Amniotic epithelial cell (primary cell): ENCODE measurements around the gene KLHL18.
"Not testable (repeated sequence)": the region's sequence is repeated elsewhere in the genome, so short reads cannot be mapped to it uniquely, and the experiment has no call there.

Experiments
- DNase-seq: peaks from one replicate; pipeline ENCODE4 v3.0.0-alpha.2; 2010; ENCODE audit warnings: low read depth

The KLHL18 gene

DNA sequence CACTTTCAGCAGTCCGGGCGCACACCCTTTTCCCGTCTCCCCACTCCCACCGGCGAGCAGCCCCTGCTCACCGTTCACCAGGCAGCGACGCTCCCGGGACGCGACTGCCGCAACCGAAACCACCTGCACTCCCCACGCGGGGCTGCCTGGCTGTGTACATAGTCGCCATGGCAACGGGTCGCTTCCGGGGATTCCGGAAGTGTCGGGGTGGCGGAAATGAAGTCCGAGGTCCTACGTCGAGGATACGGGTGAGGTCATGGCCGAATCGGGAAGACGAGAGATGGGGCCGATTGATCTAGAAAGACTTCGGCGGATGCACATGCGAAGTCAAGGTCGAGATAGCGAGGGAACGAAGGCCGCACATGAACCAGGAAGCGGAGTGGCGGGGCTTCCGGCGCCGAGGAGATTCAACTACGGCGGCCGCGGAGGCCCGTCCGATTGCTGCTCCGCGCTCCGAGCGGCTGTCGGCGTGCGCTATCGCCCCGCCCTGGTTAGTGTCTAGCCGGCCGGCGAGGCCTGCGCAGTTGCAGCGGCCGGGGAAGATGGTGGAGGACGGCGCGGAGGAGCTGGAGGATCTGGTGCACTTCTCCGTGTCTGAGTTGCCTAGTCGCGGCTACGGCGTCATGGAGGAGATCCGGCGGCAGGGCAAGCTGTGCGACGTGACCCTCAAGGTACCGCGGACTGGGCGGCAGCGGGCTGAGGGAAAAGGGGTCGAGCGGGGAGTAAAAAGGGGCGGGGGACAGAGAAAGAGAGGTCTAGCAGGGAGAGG is at the start of gene KLHL18, which contains the start of gene KIF9:
TSS of gene KLHL18 (plus strand) at position 521 of the 769 bp plus-strand sequence. CDS start at position 543, 22 bp downstream.
TSS of gene KIF9 (minus strand) at position 376 of the 769 bp plus-strand sequence. CDS start 5,425 bp downstream, outside the sequence.
- DNase-seq: peak; percentile 91

DNA sequence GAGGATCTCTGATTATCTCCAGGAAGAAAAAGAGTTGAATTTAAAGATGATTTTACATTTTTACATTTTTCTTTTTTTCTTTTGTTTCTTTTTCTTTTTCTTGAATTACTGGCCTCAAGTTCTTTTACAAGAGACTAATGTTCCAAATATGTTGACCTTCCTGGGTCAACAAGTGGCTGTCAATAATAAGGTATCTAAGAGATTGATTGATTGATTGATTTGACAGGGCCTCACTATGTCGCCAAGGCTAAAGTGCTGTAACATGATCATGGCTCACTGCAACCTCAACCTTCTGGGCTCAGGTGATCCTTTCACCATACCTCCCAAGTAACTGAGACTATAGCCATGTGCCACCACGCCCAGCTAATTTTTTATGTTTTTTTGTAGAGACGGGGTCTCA is 44.7 kb upstream of the KLHL18 start:
- DNase-seq: no peak

DNA sequence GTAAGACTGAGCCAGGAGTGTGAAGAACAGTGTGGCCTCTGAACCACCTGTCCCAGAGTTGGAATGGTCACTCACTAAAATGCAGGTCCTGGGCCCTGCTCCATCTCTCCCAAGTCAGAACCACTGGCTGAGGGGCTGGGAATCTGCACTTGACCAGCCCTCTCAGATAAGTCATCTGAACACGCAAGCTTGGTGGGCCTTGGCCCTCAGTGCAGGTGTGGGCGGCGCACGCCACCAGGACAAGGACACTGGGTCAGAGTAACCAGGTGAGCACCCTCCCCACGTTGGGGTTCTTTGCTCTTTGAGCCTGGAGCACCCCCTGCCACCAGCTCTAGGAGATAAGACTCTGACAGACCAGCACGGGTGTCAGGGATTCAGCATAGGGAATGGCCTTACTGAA is 42.8 kb upstream of the KLHL18 start:
- no peak for DNase-seq

DNA sequence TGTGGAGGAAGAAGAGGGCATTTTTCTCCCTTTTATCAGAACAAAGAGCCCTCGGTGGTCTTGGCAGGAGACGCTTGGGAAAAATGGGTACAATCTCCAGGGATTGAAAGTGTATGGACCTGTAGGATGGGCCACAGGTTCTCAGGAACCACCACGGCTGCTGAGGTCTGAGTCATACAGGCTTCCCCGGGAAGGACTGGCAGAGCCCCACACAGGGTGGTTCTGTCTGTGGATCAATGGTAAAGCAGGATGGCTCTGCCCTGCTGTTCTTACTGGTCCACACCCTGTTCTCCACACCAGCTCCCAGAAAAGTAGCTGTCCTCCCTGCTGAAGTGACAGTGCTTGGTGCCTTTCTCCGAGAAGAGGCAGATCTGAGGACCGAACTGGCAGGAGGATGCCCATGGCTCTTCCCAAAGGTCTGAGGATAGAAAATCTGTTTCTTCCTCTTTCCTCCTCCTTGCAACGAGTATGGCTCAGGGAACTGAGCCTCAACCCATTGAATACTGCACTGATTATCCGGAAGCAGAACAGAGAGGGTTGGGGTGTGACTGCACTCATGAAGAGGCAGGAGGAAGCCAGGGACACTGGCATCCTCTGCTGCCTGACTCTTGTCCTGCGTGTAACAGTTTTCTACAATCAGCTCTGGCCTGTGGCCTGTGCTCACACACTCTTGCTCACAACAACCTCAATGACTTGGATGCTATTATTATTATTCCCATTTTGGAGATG is 39.2 kb upstream of the KLHL18 start:
- no peak for DNase-seq

DNA sequence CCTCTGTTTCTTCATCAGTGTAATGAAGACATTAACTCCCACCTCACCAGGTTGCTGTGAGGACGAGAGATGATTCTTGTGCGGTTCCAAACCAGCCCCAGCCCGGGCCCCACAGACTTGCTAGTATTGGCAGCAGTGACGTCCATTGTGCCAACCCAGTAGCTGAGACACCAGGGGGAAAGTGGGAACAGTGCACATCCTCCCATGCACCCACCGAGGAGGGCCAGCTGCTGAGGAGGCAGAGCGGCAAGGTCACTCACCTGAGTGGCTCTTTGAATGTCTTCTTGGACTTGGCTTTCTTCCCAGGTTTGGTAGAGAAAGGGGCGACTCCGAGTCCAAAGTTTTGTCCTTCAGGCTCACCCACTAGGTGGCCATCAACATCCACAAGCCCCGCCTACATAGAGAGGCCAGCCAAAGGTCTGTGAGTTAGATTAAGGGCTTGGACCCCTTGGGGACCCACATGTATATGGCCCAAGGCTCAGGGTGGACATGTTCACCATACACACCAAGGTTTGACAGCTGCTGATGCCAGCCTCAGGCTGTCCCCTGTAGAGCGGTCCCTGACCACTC is 38.1 kb upstream of the KLHL18 start:
- DNase-seq: no peak

DNA sequence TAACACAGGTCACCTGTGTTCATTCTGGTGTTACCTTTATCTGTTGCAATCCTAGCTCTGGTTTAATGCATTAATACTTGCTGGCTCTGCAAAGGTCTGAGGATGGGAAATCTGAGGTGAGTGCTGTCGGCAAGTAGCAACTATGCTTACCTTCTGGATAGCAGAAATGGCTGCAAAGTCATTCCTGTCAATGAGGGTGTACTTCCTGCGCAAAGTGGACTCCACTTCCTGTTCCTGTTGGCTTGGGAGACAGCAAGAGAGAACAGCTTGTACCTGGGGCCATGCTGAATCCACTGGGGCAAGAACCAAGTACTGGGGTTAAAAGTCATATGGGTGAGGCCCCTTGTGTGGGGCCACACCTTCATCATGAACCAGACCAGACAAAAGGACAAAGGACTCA is 37.5 kb upstream of the KLHL18 start:
- no peak for DNase-seq

DNA sequence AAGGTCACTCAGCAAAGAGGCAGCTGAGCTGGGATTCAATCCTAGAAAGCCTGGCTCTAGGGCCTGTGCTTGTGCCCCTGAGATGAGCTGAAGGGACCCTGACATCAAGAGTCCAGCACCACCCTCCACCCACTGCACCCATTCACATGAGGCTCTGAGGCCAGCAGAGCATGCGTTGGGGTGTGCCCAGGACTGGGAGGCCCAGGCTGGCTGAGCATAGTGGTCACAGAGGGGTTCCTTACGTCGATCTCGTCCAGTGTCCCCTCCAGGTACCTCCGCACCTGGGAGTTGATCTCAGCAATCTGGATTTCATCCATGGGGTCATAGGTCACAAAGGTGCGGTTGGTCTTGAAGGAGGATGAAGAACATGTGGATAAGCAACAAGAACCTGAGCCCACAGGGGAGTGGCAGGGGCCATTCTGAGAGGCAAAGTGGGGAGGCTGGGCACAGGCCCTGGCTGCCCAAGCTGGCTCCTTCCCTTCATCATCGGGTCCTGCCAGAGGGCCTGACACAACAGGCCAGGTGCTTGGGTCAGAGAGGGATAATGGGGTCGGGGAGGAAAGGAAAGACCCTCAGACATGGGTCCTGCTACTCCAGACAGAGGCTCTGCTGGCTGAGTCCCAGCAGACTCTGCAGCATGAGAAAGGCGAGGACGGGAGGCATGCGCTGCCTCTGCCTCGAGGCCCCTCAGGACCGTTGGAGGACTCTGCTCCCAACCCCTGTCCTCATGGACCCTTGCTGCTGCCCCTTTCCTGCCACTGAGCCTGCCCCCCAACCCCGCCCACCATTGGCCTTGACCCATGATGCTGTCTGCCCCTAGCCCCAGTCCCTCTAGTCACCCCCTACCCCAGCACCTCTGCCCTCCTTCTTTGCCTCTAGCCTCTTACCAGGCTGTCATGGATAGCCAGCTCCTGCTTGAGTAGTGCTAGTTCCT is 35.3 kb upstream of the KLHL18 start:
- no peak for DNase-seq

DNA sequence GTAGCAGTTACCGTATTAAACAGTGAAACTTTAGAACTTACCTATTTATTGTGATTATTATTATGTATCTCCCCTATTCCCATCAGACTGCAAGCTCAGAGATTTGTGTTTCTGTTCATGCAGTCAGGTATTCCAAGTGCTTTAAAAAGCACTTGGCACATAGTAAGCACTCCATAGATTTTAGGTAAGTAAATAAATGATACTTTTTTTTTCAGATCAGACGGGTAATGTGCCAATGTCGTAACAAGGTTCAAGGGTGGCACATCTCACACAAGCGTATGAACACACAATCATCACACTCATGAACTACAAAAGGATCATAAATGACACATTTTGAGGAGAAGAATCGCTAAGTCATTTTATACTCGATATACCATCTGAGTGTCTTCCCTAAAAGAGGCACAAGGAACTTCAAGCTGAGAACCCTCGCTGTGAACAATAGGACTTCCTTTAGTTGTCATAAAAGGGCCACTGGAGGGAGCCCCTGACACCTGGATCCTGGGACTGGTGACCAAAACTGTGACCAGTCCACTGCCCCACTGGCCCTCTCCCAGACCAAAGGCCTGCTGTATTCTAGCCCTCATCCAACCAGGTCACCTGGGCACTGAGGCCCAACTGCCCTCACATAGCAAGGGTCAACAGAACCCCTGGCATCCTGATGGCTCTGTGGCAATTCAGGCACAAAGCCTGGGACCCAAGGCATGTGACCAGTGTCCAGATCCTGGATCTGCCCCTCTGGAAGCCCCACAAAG is 32.3 kb upstream of the KLHL18 start:
- no peak for DNase-seq

DNA sequence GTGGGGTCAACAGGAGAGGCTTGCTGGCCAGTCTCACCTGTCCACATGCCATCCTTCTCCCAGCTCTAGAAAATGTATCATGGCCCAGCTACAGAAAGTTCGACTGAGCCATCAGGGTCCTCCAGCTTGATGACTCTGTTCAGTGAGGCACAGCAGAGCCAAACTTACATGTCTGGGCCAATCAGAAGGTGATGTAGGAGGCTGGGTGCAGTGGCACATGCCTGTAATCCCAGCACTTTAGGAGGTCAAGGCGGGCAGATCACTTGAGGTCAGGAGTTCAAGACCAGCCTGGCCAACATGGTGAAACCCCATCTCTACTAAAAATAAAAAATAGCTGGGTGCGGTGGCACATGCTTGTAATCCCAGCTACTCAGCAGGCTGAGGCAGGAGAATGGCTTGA is 31.7 kb upstream of the KLHL18 start:
- DNase-seq: not testable (repeated sequence)

DNA sequence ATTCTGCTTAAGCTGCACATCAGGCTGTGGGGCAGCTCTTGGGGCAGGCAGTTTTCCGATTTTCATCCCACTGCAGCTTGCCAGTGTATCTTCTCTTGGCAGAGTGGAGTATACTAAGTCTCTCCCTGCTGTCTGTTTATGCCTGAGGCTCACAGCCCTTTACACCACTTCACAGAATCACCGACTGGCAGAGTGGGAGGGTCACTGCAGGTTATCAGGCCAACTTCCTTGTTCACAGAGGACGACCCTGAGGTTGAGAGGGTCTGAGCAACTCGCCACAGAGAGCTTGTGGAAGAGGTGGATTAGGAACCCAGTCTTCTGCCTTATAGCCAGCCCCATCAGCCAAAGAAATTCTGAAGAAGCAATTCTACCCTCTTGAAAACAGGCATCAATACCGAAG is 31.1 kb upstream of the KLHL18 start:
- DNase-seq: no peak

DNA sequence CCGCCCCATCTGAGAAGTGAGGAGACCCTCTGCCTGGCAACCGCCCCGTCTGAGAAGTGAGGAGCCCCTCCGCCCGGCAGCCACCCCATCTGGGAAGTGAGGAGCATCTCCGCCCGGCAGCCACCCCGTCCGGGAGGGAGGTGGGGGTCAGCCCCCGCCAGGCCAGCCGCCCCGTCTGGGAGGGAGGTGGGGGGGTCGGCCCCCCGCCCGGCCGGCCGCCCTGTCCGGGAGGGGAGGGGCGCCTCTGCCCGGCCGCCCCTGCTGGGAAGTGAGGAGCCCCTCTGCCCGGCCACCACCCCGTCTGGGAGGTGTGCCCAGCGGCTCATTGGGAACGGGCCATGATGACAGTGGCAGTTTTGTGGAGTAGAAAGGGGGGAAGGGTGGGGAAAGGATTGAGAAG is 26.4 kb upstream of the KLHL18 start:
- not testable (repeated sequence) for DNase-seq

DNA sequence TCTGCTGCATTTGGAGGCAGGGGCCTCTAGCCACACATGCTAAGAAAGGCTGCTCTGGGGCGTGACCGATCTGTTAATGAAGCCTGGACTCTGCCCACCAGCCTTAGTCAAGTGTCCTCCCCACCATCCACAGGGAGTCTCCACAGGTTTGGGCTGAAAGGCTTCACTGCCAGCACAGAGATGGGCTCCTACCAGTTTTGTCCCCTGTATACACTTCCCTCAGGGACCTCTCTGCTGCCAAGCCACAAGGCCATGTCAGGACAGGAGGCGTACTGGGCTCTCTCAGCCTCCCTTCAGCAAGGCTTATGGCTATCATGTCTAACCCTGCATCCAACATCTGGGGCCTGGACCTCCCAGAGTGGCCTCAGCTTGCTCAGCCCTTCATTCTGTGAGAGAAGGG is 23.6 kb upstream of the KLHL18 start:
- no peak for DNase-seq

DNA sequence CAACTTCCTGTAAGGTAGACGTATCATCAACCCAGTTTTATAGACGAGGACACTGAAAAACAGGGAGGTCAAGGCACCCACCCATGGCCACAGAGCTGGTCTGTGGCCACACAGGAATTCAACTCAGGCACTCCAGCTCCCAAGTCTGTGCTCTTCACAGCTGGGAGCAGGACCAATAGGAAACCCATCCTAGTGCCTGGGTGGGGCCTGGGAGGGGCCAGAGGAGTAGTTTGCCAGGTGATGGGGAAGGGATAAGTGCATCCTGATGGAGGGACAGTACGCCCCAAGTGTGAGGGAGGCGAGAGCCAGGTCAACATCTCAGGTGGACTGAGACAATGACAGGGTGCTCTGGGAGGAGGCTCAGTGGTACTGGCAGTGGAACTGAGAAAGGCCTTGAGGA is 22.1 kb upstream of the KLHL18 start:
- no peak for DNase-seq

DNA sequence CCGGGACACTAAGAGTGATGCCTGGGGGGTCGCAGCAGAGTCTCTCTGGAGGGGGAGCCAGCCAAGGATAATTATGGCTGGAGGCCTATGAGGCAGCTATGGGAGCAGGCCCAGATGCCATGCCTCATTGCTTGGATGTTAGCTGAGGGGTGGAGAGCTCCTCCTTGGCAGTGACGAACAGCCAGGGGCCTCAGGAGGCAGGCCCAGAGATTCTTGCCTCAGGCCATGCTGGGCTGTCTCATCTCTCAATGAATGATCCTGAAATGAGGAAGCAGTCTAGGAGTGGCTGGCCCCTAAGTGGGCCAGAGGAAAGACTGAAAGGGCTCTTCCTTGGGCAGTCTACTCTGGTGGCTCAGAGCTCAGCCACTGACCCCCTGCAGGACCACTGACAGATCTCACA is 21.4 kb upstream of the KLHL18 start:
- DNase-seq: no peak

DNA sequence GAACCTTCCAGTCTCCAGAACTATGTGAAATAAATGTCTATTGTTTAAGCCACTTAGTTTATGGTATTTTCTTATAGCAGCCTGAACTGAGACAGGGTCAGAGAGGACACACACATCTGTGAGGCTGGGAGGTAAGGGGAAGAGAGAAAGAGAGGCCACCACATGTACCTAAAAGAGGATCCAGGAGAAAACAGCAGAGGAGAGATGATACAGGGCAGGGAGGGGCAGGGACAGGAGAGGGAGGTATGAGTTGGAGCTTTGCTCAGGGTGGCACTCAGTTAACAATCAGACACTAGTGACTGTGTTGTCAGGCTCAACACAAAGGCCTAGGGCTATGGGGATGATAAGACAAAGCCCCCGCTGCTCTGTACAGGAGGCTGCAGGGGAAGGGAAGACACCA is 17.7 kb upstream of the KLHL18 start:
- DNase-seq: no peak

DNA sequence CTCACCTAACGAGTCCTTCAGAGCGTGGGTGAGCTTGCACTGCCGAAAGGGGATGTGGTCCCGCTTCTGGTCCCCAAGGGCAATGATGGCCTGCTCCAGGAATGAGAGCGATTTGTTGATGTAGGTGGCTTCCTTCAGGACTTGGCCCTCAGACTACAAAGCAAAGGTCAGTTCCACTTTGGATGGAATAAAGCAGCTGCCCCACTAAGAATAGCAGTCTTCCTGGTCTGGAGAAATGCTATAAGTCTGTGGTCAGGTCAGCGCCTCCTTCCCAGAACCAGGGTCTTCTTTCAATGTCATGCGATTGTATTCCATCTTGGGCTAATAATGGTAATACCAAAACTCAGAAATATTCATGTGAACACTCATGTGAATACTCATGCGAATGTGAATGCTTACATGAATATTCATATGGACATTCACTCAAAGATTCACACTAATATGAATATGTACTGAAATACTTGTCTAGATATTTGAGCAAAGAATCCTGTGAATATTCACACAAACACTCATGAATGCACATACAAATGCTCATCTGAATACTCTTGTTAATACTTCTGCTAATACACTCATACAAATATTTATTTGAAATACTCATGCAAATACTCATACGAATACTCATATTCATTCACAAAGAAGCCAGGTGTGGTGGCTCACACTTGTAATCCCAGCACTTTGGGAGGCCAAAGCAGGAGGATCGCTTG is 16.9 kb upstream of the KLHL18 start:
- no peak for DNase-seq

DNA sequence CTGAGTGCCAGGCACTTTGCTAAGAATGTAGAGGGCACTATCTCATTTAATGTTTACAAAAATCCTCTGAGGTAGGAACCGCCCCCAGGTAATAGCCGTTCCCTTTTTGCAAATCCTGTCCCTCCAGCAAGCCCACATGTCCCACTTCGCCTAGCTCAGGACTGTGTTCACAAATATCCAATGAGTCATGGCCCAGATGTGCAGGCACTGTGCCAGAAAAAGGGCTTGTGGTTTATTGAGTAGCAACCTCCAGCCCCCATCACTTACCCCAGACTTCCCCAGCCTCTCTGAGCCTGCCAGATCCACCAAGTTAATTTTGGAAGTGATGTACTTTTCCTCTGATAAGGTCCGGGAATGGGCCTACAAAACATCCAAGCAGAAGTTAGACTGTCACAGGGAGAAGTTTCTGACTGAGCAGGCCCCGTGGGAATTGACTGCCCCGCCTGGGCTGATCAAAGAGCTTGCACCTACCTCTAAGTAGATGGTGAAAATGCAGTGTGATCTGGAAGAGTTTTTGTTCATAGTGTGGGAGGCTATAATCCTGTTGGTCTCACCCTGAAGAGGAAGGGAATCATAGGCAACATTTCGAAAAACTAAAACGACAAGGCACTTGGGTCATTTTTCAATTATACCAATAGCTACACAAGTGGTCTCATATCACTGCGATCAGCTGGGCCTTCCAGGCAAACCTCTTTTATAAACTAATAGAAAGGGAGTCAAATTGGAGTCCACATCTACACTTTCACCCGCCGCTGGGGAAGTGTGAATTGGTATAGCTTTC is 15.8 kb upstream of the KLHL18 start:
- DNase-seq: peak; percentile 88

DNA sequence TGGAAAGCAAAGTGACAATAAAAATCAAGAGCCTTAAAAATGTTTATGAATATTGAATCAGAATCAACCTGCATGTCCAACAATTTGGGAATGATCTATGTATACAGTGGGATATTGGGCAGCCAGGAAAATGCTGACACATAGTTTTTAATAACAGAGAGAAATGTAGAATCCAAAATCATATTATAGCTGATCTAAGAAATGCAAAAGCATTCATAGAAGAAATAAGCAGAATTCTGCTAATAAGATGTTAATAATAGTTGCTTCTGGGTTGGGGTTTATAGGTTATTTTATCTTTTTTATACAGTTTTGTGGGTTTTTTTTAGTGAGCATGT is 15.3 kb upstream of the KLHL18 start:
- DNase-seq: no peak

DNA sequence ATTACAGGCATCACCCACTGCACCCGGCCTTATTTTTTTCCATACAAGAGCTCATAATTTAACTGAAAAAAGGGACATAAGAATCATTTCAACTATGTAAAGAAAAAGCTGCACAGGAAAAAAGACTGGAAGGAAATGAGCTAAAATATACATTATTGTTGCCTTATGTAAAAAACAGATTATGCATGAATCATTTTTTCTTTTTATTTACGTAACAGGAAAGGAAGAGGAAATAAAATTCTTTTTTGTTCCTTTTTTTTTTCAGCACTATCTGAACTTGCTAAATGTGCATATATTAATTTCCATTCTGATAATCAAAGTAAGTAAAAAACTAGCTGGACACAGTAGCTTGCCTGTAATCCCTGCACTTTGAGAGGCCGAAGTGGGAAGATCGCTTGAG is 12.2 kb upstream of the KLHL18 start:
- DNase-seq: no peak

DNA sequence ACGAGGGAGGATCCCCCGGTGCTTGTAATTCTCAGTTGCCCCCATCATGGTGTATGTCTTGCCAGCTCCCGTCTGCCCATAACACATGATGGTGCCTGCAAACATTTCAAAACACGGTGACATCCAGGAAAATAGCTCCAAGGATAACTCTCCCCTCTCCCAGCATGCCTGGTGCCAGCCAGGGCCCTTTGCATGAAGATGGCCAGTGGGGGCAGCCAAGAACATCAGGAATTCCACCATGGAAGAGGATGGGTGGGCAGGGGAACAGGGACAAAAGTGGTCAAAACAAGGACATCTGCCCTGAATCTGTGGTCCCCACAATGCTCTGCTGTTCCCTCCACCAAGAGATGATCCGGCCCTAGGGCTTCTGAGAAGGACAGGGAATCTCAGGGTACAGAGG is 9.2 kb upstream of the KLHL18 start:
- no peak for DNase-seq
